Esophagus muscularis mucosa (tissue), 4 donors: ENCODE results near the gene PIGZ.

Experiments used
- EP300 ChIP-seq: sonication (generic); formaldehyde crosslinking; IDR thresholded peaks from one replicate; pipeline ENCODE4 v1.6.1; 2017; ENCODE audit warnings: antibody characterized with exemption
- POLR2A ChIP-seq: fragments of 450-650 bp; IDR thresholded peaks from one replicate; pipeline ENCODE4 v1.6.1; 2017; ENCODE audit warnings: antibody characterized with exemption, moderate library complexity, mild to moderate bottlenecking, low read depth
- POLR2AphosphoS5 ChIP-seq, 2 donors: sonication (generic); formaldehyde crosslinking; IDR thresholded peaks; one replicate each; pipeline ENCODE4 v1.6.1; 2017; ENCODE audit warnings: antibody characterized with exemption in 2 of 2
- TF ChIP-seq, protein P1 (sequence below), 3 experiments: fragments of 200-600 bp in 2 of 3; fragments of 450-650 bp in 1 of 3; sonication (generic) in 2 of 3; IDR thresholded peaks; one replicate each; pipeline ENCODE4 v1.5.1; 2017 to 2019; ENCODE audit warnings: antibody characterized with exemption in 3 of 3, mild to moderate bottlenecking in 2 of 3, moderate library complexity in 1 of 3

DNA sequence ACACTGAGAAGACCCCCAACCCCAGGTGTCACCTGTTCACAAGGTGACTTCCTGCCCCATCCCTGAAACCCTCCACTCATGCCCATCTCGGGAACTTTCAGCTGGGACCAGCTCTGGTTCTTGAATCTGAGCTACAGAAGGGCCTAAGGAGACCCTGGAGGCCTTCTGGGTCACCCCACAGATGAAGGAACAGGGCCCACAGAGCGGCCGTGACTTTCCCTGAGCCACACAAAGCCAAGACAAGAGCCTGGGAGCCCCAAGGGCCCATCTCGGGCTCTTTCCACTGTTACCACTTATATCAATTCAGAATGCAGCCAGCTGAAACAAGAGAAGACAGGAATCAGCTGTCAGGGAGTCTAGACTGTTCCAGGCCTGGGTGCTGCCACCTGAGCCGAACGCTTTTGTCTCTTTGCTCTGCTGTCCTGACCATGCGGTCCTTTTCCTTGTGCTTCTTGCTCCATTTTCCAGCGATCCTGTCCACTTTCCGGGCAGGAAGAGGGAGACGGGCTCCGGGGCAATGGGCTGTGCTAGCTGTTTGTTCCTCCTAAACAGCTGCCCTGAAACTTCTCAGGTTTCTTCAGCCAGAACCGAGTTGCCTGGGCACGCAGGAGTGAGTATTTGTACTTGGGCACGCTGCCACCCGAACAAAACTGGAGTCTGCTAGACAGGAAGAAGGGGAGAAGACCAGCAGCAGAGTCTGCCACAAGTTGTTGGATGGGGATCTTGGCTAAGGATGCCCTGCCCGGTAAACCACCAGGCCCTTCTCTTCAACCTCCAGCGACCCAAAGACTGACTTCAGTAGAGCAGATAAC is 28.0 kb upstream of the PIGZ start:
- TF ChIP-seq, protein P1, sequence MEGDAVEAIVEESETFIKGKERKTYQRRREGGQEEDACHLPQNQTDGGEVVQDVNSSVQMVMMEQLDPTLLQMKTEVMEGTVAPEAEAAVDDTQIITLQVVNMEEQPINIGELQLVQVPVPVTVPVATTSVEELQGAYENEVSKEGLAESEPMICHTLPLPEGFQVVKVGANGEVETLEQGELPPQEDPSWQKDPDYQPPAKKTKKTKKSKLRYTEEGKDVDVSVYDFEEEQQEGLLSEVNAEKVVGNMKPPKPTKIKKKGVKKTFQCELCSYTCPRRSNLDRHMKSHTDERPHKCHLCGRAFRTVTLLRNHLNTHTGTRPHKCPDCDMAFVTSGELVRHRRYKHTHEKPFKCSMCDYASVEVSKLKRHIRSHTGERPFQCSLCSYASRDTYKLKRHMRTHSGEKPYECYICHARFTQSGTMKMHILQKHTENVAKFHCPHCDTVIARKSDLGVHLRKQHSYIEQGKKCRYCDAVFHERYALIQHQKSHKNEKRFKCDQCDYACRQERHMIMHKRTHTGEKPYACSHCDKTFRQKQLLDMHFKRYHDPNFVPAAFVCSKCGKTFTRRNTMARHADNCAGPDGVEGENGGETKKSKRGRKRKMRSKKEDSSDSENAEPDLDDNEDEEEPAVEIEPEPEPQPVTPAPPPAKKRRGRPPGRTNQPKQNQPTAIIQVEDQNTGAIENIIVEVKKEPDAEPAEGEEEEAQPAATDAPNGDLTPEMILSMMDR (IDR thresholded peaks at IDR 0.05) = no peak
- no peak for TF ChIP-seq POLR2A
- TF ChIP-seq EP300 = no peak
- no peak for TF ChIP-seq POLR2AphosphoS5 (IDR thresholded peaks at IDR 0.05)
